Motor neuron (in vitro differentiated cells): ENCODE measurements around the gene NFE2L1. TPM values are rescaled to one million over a fixed set of nuclear protein-coding genes. Genes with fewer than 3 reads are reported as not detected.

Experiments
- ATAC-seq, 8 experiments: fragments of 200-7000 bp; cut with Tn5 transposase; replicated peaks in 6 of 8; 2 replicates each; pipeline ENCODE4 v1.8.0; 2021; ENCODE audit warnings: mild to moderate bottlenecking in 8 of 8, moderate library complexity in 8 of 8
- H3K27ac ChIP-seq, 2 donors: fragments of 250-450 bp; sonication (Bioruptor Pico); 2 replicates each; pipeline ENCODE4 v1.9.0; 2021; ENCODE audit warnings: antibody characterized with exemption in 2 of 2, mild to moderate bottlenecking in 2 of 2, moderate library complexity in 1 of 2
- H3K4me1 ChIP-seq, 2 donors: fragments of 250-450 bp; sonication (Bioruptor Pico); replicated peaks in 1 of 2; 2 replicates each; pipeline ENCODE4 v1.6.1; 2021; ENCODE audit warnings: antibody characterized with exemption in 2 of 2, mild to moderate bottlenecking in 2 of 2, moderate library complexity in 1 of 2
- H3K4me3 ChIP-seq, 5 donors: fragments of 250-450 bp; sonication (Bioruptor Pico); 2 replicates each; pipeline ENCODE4 v1.9.0; 2021; ENCODE audit warnings: antibody characterized with exemption in 5 of 5, mild to moderate bottlenecking in 5 of 5, moderate library complexity in 4 of 5
- whole genome bisulfite sequencing, 10 experiments: fragments of 450-650 bp; shearing (Covaris generic); methylation state at CpG; one replicate each; pipeline ENCODE4 v1.0.0; 2022; 5-methylcytosine and 5-hydroxymethylcytosine counted together
- in situ Hi-C, 9 experiments: fragments of 400-800 bp; cut with MboI; loops; one replicate each; pipeline ENCODE4 v1.15.0; 2021; ENCODE audit warnings: low sequenced_read_pairs in 9 of 9, low pct_unique_long_range_greater_than_20kb in 2 of 9; ENCODE audit not compliant: unreplicated experiment in 9 of 9
- total RNA-seq, 8 experiments: library from RNA; unstranded; fragments of 300-600 nt; gene quantifications; 2 replicates each; pipeline versions ENCODE4 v1.2.3 to v1.2.4, GENCODE V29; 2022

NFE2L1 gene
- total RNA-seq, 8 experiments from 2014 or later, result 71.9 to 284 (median 99.4) TPM

DNA sequence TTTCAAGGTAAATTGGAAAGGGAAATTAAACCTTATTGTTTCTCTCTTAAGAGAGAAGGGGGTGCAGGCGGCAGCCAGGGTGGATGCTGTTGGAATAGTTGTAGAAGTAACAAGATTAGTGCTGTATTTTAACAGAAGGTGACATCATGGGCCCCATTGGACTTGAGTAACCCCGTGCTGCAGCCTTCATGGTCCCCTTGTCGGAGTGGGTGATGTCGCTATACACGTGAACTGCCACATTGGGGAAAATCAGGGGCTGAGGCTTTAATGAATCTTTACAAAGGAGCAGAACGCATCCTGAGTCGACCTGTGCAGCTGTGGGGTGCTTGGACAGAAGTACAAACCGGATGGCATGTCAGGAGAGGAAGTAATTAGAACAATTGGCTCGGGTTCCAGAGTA is 62.6 kb downstream of the NFE2L1 start:
- Histone ChIP-seq H3K4me3 (no peak overlapping the region), H3K4me1 (peaks cover 0 to 13% of the 10 kb centered on the region in 2 donors), H3K27ac (no peak overlapping the region)
- in situ Hi-C loops, result no loop called here
- ATAC-seq, result no peak
- 67 to 100% (median 100%) methylated on average over 1 to 5 of the region's 9 CpGs; no CpG with 5 or more reads in 2 of the 10 experiments for WGBS, 10 experiments

Other genes with a start within 250 kb of the NFE2L1 start
- 10 to 100 TPM in 3 of 8 experiments, 1 to 10 TPM in 5; 2.2 to 16.6 (median 8.4) TPM for gene OSBPL7, start 226.6 kb upstream of the NFE2L1 start, total RNA-seq
- 10 to 100 TPM; 41.5 to 58.3 (median 46.3) TPM for gene MRPL10, start 216.8 kb upstream of the NFE2L1 start, total RNA-seq
- 1 to 10 TPM in 5 of 8 experiments, under 1 TPM in 3; 0.27 to 5.2 (median 1.2) TPM for gene LRRC46, start 216.7 kb upstream of the NFE2L1 start, total RNA-seq
- gene SCRN2, start 207.1 kb upstream of the NFE2L1 start, total RNA-seq, result 10 to 100 TPM; 10.8 to 38.6 (median 21.6) TPM
- 1 to 10 TPM in 1 of 8 experiments, under 1 TPM in 7; 0.11 to 1.1 (median 0.27) TPM for gene SP6, start 197.2 kb upstream of the NFE2L1 start, total RNA-seq
- 1 to 10 TPM; 1.4 to 6.9 (median 4.4) TPM for gene SP2, start 152.1 kb upstream of the NFE2L1 start, total RNA-seq
- gene PNPO, start 106.8 kb upstream of the NFE2L1 start, total RNA-seq, result 10 to 100 TPM in 4 of 8 experiments, 1 to 10 TPM in 4; 7.3 to 54.6 (median 10.7) TPM
- gene PRR15L, start 90.5 kb upstream of the NFE2L1 start, total RNA-seq, result 1 to 10 TPM in 2 of 8 experiments, under 1 TPM in 4, not detected in 2; 0.11 to 3.0 (median 0.40) TPM
- gene CDK5RAP3, start 77.2 kb upstream of the NFE2L1 start, total RNA-seq, result 100 to 1,000 TPM in 6 of 8 experiments, 10 to 100 TPM in 2; 86.4 to 209 (median 118) TPM
- gene COPZ2, start 10.6 kb upstream of the NFE2L1 start, total RNA-seq, result 100 to 1,000 TPM in 1 of 8 experiments, 10 to 100 TPM in 2, 1 to 10 TPM in 5; 1.7 to 156 (median 5.7) TPM
- gene CBX1, start 53.1 kb downstream of the NFE2L1 start, total RNA-seq, result 100 to 1,000 TPM in 5 of 8 experiments, 10 to 100 TPM in 3; 25.0 to 204 (median 134) TPM
- gene SNX11, start 59.4 kb downstream of the NFE2L1 start, total RNA-seq, result 10 to 100 TPM; 13.3 to 21.8 (median 14.9) TPM